WTC11 (cell line): ENCODE measurements around the gene TSSC4. TPM values are rescaled to one million over a fixed set of nuclear protein-coding genes. Genes with fewer than 3 reads are reported as not detected.

Experiments used
- ATAC-seq: fragments of 200-7000 bp; cut with Tn5 transposase; 2 replicates; pipeline ENCODE4 v1.10.0; 2021; ENCODE audit warnings: mild to moderate bottlenecking, moderate library complexity
- CTCF ChIA-PET: fragments of 300-600 bp; sonication (Branson Sonifier 250); formaldehyde crosslinking; loops from one replicate; lab custom pipeline; 2021; ENCODE audit warnings: antibody characterized with exemption; lab: Charles Lee
- POLR2A ChIA-PET: fragments of 350-600 bp; sonication (Branson Sonifier 250); formaldehyde crosslinking; loops from one replicate; lab custom pipeline; 2021; ENCODE audit warnings: antibody characterized with exemption; lab: Charles Lee
- DNase-seq: peaks from one replicate; pipeline ENCODE4 v3.0.0; 2021; ENCODE audit warnings: low spot score
- H3K27ac Mint-ChIP-seq: 2 replicates; pipeline ENCODE4 v1.8.0; 2021; ENCODE audit warnings: mixed read lengths
- H3K27me3 Mint-ChIP-seq: 2 replicates; pipeline ENCODE4 v1.8.0; 2021; ENCODE audit warnings: low read depth, mild to moderate bottlenecking, moderate library complexity, mixed read lengths
- H3K36me3 Mint-ChIP-seq: 2 replicates; pipeline ENCODE4 v1.8.0; 2021; ENCODE audit warnings: mixed read lengths
- H3K4me1 Mint-ChIP-seq: 2 replicates; pipeline ENCODE4 v1.8.0; 2022; ENCODE audit warnings: mixed read lengths
- H3K4me3 Mint-ChIP-seq: 2 replicates; pipeline ENCODE4 v1.8.0; 2021; ENCODE audit warnings: mild to moderate bottlenecking, moderate library complexity, mixed read lengths
- H3K9me3 Mint-ChIP-seq: 2 replicates; pipeline ENCODE4 v1.8.0; 2021; ENCODE audit warnings: mixed read lengths
- CBFB ChIP-seq: sonication (generic); formaldehyde crosslinking; IDR thresholded peaks from 2 replicates; pipeline ENCODE4 v1.8.1; 2022; ENCODE audit warnings: mild to moderate bottlenecking, low read depth, missing genetic modification reagents
- CDX4 ChIP-seq: fragments of 250-450 bp; sonication (Bioruptor Pico); IDR thresholded peaks from 2 replicates; pipeline ENCODE4 v1.9.0; 2021; ENCODE audit warnings: moderate library complexity, mild to moderate bottlenecking, inconsistent platforms, borderline replicate concordance
- CREB1 ChIP-seq: sonication (generic); formaldehyde crosslinking; IDR thresholded peaks from 2 replicates; pipeline ENCODE4 v1.8.0; 2023; ENCODE audit warnings: mild to moderate bottlenecking, missing genetic modification reagents
- EMX1 ChIP-seq: fragments of 250-450 bp; sonication (Bioruptor Pico); IDR thresholded peaks from 2 replicates; pipeline ENCODE4 v1.8.0; 2021; ENCODE audit warnings: mild to moderate bottlenecking
- ERG ChIP-seq: fragments of 250-450 bp; sonication (Bioruptor Pico); IDR thresholded peaks from 2 replicates; pipeline ENCODE4 v1.8.0; 2021; ENCODE audit warnings: mild to moderate bottlenecking
- ETV6 ChIP-seq: sonication (generic); formaldehyde crosslinking; IDR thresholded peaks from 2 replicates; pipeline ENCODE4 v1.8.1; 2022; ENCODE audit warnings: mild to moderate bottlenecking, missing genetic modification reagents
- GABPB1 ChIP-seq: sonication (generic); formaldehyde crosslinking; IDR thresholded peaks from 2 replicates; pipeline ENCODE4 v1.8.1; 2023; ENCODE audit warnings: mild to moderate bottlenecking, missing genetic modification reagents
- IRF2 ChIP-seq: sonication (generic); formaldehyde crosslinking; IDR thresholded peaks from 2 replicates; pipeline ENCODE4 v1.8.0; 2022; ENCODE audit warnings: low read depth, missing genetic modification reagents, borderline replicate concordance
- MAX ChIP-seq: sonication (generic); formaldehyde crosslinking; IDR thresholded peaks from 2 replicates; pipeline ENCODE4 v1.8.0; 2022; ENCODE audit warnings: mild to moderate bottlenecking, missing genetic modification reagents
- NR1H2 ChIP-seq: sonication (generic); formaldehyde crosslinking; IDR thresholded peaks from 2 replicates; pipeline ENCODE4 v1.9.0; 2021; ENCODE audit warnings: mild to moderate bottlenecking, moderate library complexity, missing genetic modification reagents
- RELA ChIP-seq: sonication (generic); formaldehyde crosslinking; IDR thresholded peaks from 2 replicates; pipeline ENCODE4 v1.8.1; 2022; ENCODE audit warnings: missing genetic modification reagents, mild to moderate bottlenecking, borderline replicate concordance
- RORB ChIP-seq: fragments of 250-450 bp; sonication (Bioruptor Pico); IDR thresholded peaks from 2 replicates; pipeline ENCODE4 v1.9.0; 2021; ENCODE audit warnings: mild to moderate bottlenecking
- SMAD4 ChIP-seq: sonication (generic); formaldehyde crosslinking; IDR thresholded peaks from 2 replicates; pipeline ENCODE4 v1.8.0; 2022; ENCODE audit warnings: mild to moderate bottlenecking, missing genetic modification reagents
- SOX15 ChIP-seq: fragments of 250-450 bp; sonication (Bioruptor Pico); IDR thresholded peaks from 2 replicates; pipeline ENCODE4 v1.9.0; 2021; ENCODE audit warnings: mild to moderate bottlenecking
- TP53 ChIP-seq: sonication (generic); formaldehyde crosslinking; IDR thresholded peaks from 2 replicates; pipeline ENCODE4 v1.8.1; 2023; ENCODE audit warnings: mild to moderate bottlenecking, missing genetic modification reagents
- ZNF232 ChIP-seq: sonication (generic); formaldehyde crosslinking; IDR thresholded peaks from 2 replicates; pipeline ENCODE4 v1.8.0; 2022; ENCODE audit warnings: mild to moderate bottlenecking, missing genetic modification reagents
- ZNF396 ChIP-seq: fragments of 250-450 bp; sonication (Bioruptor Pico); IDR thresholded peaks from 2 replicates; pipeline ENCODE4 v1.8.0; 2021; ENCODE audit warnings: mild to moderate bottlenecking, moderate library complexity, borderline replicate concordance
- ZNF423 ChIP-seq: fragments of 250-450 bp; sonication (Bioruptor Pico); IDR thresholded peaks from 2 replicates; pipeline ENCODE4 v2.1.2; 2022; ENCODE audit warnings: mild to moderate bottlenecking, moderate library complexity
- total RNA-seq: library from RNA; stranded (reverse); gene quantifications from 3 replicates; pipeline ENCODE4 v1.2.3, GENCODE V29; 2021
- TF ChIP-seq, protein P1 (sequence below): sonication (generic); formaldehyde crosslinking; IDR thresholded peaks from 2 replicates; pipeline ENCODE4 v1.8.0; 2022; ENCODE audit warnings: mild to moderate bottlenecking, missing genetic modification reagents
- TF ChIP-seq, protein P2 (sequence below): sonication (generic); formaldehyde crosslinking; IDR thresholded peaks from 2 replicates; pipeline ENCODE4 v1.8.0; 2023; ENCODE audit warnings: missing genetic modification reagents
- TF ChIP-seq, protein P3 (sequence below): fragments of 250-450 bp; sonication (Bioruptor Pico); IDR thresholded peaks from 2 replicates; pipeline ENCODE4 v1.9.0; 2021; ENCODE audit warnings: mild to moderate bottlenecking
- TF ChIP-seq, protein P4 (sequence below): fragments of 250-450 bp; sonication (Bioruptor Pico); conservative IDR thresholded peaks from 2 replicates; pipeline ENCODE4 v1.9.0; 2021; ENCODE audit warnings: mild to moderate bottlenecking
- TF ChIP-seq, protein P5 (sequence below): sonication (generic); formaldehyde crosslinking; conservative IDR thresholded peaks from 2 replicates; pipeline ENCODE4 v1.8.1; 2023; ENCODE audit warnings: mild to moderate bottlenecking, low read depth, missing genetic modification reagents, moderate library complexity
- TF ChIP-seq, protein P6 (sequence below): sonication (generic); formaldehyde crosslinking; IDR thresholded peaks from 2 replicates; pipeline ENCODE4 v1.8.0; 2022; ENCODE audit warnings: mild to moderate bottlenecking, missing genetic modification reagents

TSSC4 gene
- total RNA-seq, 1 experiment from 2014 or later: 41.4 TPM

DNA sequence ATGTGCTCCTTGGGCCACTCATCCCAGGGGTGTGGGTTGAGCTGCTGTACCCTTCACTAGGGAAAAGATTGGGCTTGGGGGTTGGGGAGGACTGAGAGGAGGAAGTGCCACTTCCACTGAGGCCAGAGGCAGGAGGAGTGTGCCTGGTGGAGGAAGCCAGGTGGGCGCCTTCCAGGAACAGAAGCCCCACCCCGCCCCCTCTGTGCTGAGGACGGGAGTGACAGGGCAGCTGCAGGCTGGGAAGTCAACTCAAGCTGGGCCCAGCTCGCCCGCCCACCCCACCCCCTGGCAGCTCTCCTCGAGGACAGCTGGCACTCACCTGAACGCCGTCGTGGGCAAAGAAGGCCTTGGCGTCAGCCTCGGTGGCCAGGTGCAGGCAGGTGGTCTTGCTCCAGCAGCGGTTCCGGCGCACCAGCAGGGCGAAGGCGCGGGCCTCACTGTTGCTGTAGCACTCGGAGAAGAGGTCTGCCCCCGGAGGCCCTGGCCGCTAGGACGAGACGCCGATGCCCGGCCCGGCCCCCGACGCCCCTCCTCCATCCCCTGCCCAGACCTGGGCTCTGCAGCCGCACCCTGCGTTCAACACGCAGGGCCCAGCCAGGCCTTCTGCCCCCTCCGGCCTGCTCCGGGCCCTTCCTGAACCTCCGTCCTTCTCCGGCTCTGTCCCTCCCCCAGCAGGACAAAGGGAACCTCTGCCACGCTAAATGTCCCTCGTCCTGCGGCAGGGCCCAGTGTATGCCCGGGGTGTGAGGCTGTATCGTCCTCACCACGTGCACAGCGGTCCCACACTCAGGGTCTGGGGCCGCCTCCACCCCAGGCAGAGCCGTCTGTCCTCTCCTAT lies 13.4 kb downstream of the TSSC4 start:
- TF ChIP-seq EMX1 (CRISPR knock-in tag) (no peak), TP53 (no peak), ERG (CRISPR knock-in tag) (no peak), ZNF232 (CRISPR knock-in tag) (no peak), ZNF423 (CRISPR knock-in tag) (no peak), CREB1 (no peak), SMAD4 (no peak), CDX4 (CRISPR knock-in tag) (no peak), MAX (CRISPR knock-in tag) (no peak)
- TF ChIP-seq, protein P1, sequence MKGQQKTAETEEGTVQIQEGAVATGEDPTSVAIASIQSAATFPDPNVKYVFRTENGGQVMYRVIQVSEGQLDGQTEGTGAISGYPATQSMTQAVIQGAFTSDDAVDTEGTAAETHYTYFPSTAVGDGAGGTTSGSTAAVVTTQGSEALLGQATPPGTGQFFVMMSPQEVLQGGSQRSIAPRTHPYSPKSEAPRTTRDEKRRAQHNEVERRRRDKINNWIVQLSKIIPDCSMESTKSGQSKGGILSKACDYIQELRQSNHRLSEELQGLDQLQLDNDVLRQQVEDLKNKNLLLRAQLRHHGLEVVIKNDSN (CRISPR knock-in tag): no peak
- TF ChIP-seq, protein P2, sequence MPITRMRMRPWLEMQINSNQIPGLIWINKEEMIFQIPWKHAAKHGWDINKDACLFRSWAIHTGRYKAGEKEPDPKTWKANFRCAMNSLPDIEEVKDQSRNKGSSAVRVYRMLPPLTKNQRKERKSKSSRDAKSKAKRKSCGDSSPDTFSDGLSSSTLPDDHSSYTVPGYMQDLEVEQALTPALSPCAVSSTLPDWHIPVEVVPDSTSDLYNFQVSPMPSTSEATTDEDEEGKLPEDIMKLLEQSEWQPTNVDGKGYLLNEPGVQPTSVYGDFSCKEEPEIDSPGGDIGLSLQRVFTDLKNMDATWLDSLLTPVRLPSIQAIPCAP (CRISPR knock-in tag): no peak
- TF ChIP-seq, protein P3, sequence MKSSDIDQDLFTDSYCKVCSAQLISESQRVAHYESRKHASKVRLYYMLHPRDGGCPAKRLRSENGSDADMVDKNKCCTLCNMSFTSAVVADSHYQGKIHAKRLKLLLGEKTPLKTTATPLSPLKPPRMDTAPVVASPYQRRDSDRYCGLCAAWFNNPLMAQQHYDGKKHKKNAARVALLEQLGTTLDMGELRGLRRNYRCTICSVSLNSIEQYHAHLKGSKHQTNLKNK (CRISPR knock-in tag): no peak
- TF ChIP-seq, all 79 proteins: peak for 0
- ChIA-PET CTCF (interaction anchor here (0.9 to 2.0 kb wide), 4 partner anchors 13 to 216 kb away, joined by 3 to 9 read pairs (median 6); partner anchors contain the start of gene TSSC4), POLR2A (no interaction called here)
- Mint-ChIP-seq H3K4me1 (no peaks in the 10 kb centered on the region), H3K9me3 (no peaks in the 10 kb centered on the region), H3K27me3 (no peaks in the 10 kb centered on the region), H3K4me3 (no peak overlapping the region), H3K36me3 (no peaks in the 10 kb centered on the region), H3K27ac (no peak overlapping the region)
- DNase-seq (no peak), ATAC-seq (peak; percentile 15; the same call in 1 of the 2 replicates)

- H3K27ac Mint-ChIP-seq: no peak overlapping the region
- no peak for ATAC-seq
- ChIA-PET CTCF (interaction anchor here (2.0 kb wide), 1 partner anchor 110 kb away, joined by 9 read pairs; no protein-coding TSS in a partner anchor), POLR2A (no interaction called here)
- no peak for DNase-seq
- H3K4me3 Mint-ChIP-seq: no peak overlapping the region
- H3K36me3 Mint-ChIP-seq: no peaks in the 10 kb centered on the region
- no peaks in the 10 kb centered on the region for H3K4me1 Mint-ChIP-seq
- no peaks in the 10 kb centered on the region for H3K27me3 Mint-ChIP-seq
- H3K9me3 Mint-ChIP-seq: no peaks in the 10 kb centered on the region
- TF ChIP-seq CBFB (CRISPR knock-in tag) (no peak), GABPB1 (CRISPR knock-in tag) (no peak), RORB (no peak), ZNF396 (CRISPR knock-in tag) (no peak), RELA (CRISPR knock-in tag) (no peak), ETV6 (CRISPR knock-in tag) (no peak), NR1H2 (no peak), SOX15 (CRISPR knock-in tag) (no peak), IRF2 (CRISPR knock-in tag) (no peak), MAX (CRISPR knock-in tag) (no peak)
- TF ChIP-seq, protein P4, sequence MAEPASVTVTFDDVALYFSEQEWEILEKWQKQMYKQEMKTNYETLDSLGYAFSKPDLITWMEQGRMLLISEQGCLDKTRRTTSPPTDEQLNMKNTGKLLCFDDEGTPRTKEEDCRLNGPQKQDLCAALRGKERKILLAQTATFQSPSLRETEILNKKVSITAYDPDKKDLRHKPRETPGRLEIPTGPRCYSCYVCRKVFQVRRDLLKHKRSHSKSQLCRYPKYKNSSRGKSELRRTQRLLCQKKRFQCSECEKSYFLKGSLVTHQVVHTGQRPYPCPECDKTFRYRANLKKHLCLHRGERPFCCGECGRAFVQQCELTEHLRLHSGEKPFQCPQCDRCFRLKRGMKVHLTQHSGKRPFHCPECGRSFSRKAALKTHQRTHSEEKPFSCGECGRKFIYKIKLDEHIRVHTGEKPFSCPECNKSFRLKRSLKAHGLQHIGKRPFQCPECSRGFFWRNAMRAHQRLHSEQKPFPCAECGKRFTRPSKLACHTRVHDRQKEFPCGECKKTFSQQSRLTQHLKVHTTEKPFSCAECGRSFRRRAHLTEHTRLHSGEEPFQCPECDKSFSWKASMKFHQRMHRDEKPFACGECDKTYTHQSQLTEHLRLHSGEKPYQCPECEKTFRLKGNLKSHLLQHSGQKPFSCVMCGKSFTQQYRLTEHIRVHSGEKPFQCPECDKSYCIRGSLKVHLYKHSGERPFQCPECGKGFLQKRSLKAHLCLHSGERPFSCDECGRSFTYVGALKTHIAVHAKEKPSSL (CRISPR knock-in tag): no peak
- TF ChIP-seq, protein P5, sequence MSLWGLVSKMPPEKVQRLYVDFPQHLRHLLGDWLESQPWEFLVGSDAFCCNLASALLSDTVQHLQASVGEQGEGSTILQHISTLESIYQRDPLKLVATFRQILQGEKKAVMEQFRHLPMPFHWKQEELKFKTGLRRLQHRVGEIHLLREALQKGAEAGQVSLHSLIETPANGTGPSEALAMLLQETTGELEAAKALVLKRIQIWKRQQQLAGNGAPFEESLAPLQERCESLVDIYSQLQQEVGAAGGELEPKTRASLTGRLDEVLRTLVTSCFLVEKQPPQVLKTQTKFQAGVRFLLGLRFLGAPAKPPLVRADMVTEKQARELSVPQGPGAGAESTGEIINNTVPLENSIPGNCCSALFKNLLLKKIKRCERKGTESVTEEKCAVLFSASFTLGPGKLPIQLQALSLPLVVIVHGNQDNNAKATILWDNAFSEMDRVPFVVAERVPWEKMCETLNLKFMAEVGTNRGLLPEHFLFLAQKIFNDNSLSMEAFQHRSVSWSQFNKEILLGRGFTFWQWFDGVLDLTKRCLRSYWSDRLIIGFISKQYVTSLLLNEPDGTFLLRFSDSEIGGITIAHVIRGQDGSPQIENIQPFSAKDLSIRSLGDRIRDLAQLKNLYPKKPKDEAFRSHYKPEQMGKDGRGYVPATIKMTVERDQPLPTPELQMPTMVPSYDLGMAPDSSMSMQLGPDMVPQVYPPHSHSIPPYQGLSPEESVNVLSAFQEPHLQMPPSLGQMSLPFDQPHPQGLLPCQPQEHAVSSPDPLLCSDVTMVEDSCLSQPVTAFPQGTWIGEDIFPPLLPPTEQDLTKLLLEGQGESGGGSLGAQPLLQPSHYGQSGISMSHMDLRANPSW (CRISPR knock-in tag): no peak
- TF ChIP-seq, protein P6, sequence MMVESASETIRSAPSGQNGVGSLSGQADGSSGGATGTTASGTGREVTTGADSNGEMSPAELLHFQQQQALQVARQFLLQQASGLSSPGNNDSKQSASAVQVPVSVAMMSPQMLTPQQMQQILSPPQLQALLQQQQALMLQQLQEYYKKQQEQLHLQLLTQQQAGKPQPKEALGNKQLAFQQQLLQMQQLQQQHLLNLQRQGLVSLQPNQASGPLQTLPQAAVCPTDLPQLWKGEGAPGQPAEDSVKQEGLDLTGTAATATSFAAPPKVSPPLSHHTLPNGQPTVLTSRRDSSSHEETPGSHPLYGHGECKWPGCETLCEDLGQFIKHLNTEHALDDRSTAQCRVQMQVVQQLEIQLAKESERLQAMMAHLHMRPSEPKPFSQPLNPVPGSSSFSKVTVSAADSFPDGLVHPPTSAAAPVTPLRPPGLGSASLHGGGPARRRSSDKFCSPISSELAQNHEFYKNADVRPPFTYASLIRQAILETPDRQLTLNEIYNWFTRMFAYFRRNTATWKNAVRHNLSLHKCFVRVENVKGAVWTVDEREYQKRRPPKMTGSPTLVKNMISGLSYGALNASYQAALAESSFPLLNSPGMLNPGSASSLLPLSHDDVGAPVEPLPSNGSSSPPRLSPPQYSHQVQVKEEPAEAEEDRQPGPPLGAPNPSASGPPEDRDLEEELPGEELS (CRISPR knock-in tag): no peak
Observed at GRCh38 chr11:2414616-2415015, 14.1 kb downstream of the TSSC4 start.
